Breast epithelium (tissue), 4 donors: ENCODE data around the gene DCDC1. TPM values are rescaled to one million over a fixed set of nuclear protein-coding genes. Genes with fewer than 3 reads are reported as not detected.

ENCODE experiments used
- DNase-seq, 2 donors: peaks; one replicate each; pipeline ENCODE4 v3.0.0-alpha.2; 2019; ENCODE audit warnings: low spot score in 2 of 2
- H3K27ac ChIP-seq, 2 donors: fragments of 200-600 bp; sonication (generic) in 1 of 2; one replicate each; pipeline ENCODE4 v1.5.1; 2016 to 2019; ENCODE audit warnings: mild to moderate bottlenecking in 1 of 2
- H3K27me3 ChIP-seq, 2 donors: fragments of 200-600 bp; sonication (generic) in 1 of 2; one replicate each; pipeline versions ENCODE4 v1.5.1 to v1.6.0; 2017 to 2019; ENCODE audit warnings: control low read depth in 1 of 2, mild to moderate bottlenecking in 1 of 2
- H3K36me3 ChIP-seq: fragments of 200-600 bp; one replicate; pipeline ENCODE4 v1.5.1; 2019
- H3K4me1 ChIP-seq, 2 donors: fragments of 200-600 bp; sonication (generic); one replicate each; pipeline ENCODE4 v1.5.1; 2016 to 2019; ENCODE audit warnings: control low read depth in 1 of 2
- H3K4me3 ChIP-seq, 3 donors: fragments of 200-600 bp; sonication (generic); 1 replicate in 2 of 3; 2 replicates in 1 of 3; pipeline ENCODE4 v1.5.1; 2016 to 2019; ENCODE audit warnings: mild to moderate bottlenecking in 3 of 3, moderate library complexity in 2 of 3
- H3K9me3 ChIP-seq, 2 donors: fragments of 200-600 bp; sonication (generic) in 1 of 2; one replicate each; pipeline ENCODE4 v1.5.1; 2016 to 2019; ENCODE audit warnings: control low read depth in 1 of 2
- CTCF ChIP-seq, 3 donors: fragments of 450-650 bp; IDR thresholded peaks; one replicate each; pipeline ENCODE4 v1.5.1; 2016 to 2017; ENCODE audit warnings: antibody characterized with exemption in 3 of 3, mild to moderate bottlenecking in 3 of 3, moderate library complexity in 3 of 3
- POLR2A ChIP-seq: fragments of 450-650 bp; IDR thresholded peaks from one replicate; pipeline ENCODE4 v1.6.1; 2016; ENCODE audit warnings: antibody characterized with exemption, mild to moderate bottlenecking, moderate library complexity
- POLR2AphosphoS5 ChIP-seq, 3 donors: sonication (generic); formaldehyde crosslinking; IDR thresholded peaks; one replicate each; pipeline ENCODE4 v1.6.1; 2017; ENCODE audit warnings: antibody characterized with exemption in 3 of 3
- intact Hi-C: fragments of 100-400 bp; cut with DNase I; formaldehyde crosslinking; loops from one replicate; pipeline ENCODE4 v1.15.1; 2023; ENCODE audit warnings: low total_unique reads
- total RNA-seq, 3 donors: library from RNA; depleted of rRNA; stranded (reverse); fragments of >200 nt; gene quantifications; one replicate each; pipeline ENCODE4 v1.1.0, GENCODE V29; 2016

The DCDC1 gene
- total RNA-seq, 3 donors from 2014 or later, result 0.32 to 5.6 (median 3.8) TPM

- Histone ChIP-seq H3K36me3 (no peaks in the 10 kb centered on the region), H3K4me3 (no peak overlapping the region), H3K27ac (no peak overlapping the region), H3K27me3 (no peaks in the 10 kb centered on the region), H3K9me3 (peaks cover 0 to 8% of the 10 kb centered on the region in 2 donors), H3K4me1 (no peaks in the 10 kb centered on the region)
- TF ChIP-seq CTCF (IDR thresholded peaks at IDR 0.05) (no peak), POLR2A (no peak), POLR2AphosphoS5 (IDR thresholded peaks at IDR 0.05) (no peak)
- intact Hi-C loops, result no loop called here
- DNase-seq, result no peak
These were observed 31.7 kb downstream of the DCDC1 start for GRCh38 chr11:31337806-31338205.

GRCh38 chr11:31328697-31329096 lies 40.8 kb downstream of the DCDC1 start:
- Histone ChIP-seq H3K9me3 (no peaks in the 10 kb centered on the region), H3K4me1 (no peaks in the 10 kb centered on the region), H3K4me3 (no peak overlapping the region), H3K36me3 (no peaks in the 10 kb centered on the region), H3K27ac (no peak overlapping the region), H3K27me3 (no peaks in the 10 kb centered on the region)
- TF ChIP-seq POLR2A (no peak), CTCF (IDR thresholded peaks at IDR 0.05) (no peak), POLR2AphosphoS5 (IDR thresholded peaks at IDR 0.05) (no peak)
- intact Hi-C loops, result no loop called here
- DNase-seq, result no peak

DNA sequence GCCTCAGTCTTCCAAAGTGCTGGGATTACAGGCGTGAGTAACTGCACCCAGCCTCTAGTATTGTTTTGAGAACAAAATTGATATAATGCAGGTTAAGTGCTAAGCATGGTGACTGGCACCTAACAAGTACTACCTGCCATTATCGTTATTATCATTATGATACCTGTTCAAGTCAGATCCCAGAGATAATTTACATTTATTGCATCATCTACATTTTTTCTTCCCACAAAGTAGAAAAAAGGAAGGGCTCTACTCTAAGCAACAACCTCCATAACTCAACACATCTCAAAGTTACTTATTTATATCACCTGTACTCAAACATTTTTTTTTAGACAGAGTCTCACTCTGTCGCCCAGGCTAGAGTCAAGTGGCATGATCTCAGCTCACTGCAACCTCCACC lies 42.1 kb downstream of the DCDC1 start:
- no peak for TF ChIP-seq POLR2A
- TF ChIP-seq CTCF (IDR thresholded peaks at IDR 0.05), result no peak
- no peak for TF ChIP-seq POLR2AphosphoS5 (IDR thresholded peaks at IDR 0.05)
- no peaks in the 10 kb centered on the region for H3K36me3 ChIP-seq
- H3K4me1 ChIP-seq, result no peaks in the 10 kb centered on the region
- intact Hi-C loops, result no loop called here
- no peak overlapping the region for H3K4me3 ChIP-seq
- H3K9me3 ChIP-seq, result no peaks in the 10 kb centered on the region
- DNase-seq, result no peak
- no peaks in the 10 kb centered on the region for H3K27me3 ChIP-seq
- H3K27ac ChIP-seq, result no peak overlapping the region

DNA sequence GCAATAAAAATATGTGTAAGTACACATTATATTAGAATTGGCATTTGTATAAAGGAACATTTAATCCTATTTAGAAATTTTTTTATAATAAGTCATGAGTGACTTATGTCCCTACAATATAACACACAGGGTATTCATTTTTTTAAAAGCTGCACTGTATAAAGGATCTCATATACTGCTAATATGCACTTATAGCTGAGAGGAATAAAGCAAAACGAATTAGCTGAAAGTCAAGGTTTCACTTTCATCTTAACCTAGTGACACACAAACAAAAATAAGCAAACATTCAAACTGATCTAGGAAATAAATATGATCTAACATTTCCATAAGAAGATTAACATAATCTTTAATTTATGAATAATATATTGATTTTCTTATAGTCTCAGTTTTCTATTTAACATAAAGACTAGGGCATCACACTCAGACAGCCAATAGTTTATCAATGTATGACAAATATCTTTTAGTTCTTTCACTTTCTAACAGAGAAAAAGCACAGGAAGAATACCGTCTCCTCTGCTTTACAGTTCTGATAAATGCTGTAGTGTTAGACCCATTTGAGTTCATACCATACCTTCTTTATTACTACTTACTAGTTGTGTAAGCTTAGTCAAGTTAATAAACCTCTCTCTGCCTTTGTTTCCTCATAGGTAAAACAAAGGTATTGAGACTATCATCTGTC lies 42.9 kb downstream of the DCDC1 start:
- no peak for DNase-seq
- no peak overlapping the region for H3K27ac ChIP-seq
- H3K36me3 ChIP-seq, result no peaks in the 10 kb centered on the region
- H3K27me3 ChIP-seq, result no peaks in the 10 kb centered on the region
- TF ChIP-seq POLR2AphosphoS5 (IDR thresholded peaks at IDR 0.05), result no peak
- TF ChIP-seq CTCF (IDR thresholded peaks at IDR 0.05), result no peak
- TF ChIP-seq POLR2A, result no peak
- H3K9me3 ChIP-seq, result no peaks in the 10 kb centered on the region
- no peaks in the 10 kb centered on the region for H3K4me1 ChIP-seq
- no peak overlapping the region for H3K4me3 ChIP-seq
- intact Hi-C loops, result no loop called here

GRCh38 chr11:31325160-31325559 lies 44.4 kb downstream of the DCDC1 start:
- Histone ChIP-seq H3K4me1 (no peaks in the 10 kb centered on the region), H3K36me3 (no peaks in the 10 kb centered on the region), H3K27me3 (no peaks in the 10 kb centered on the region), H3K27ac (no peak overlapping the region), H3K4me3 (no peak overlapping the region), H3K9me3 (no peaks in the 10 kb centered on the region)
- DNase-seq, result no peak
- TF ChIP-seq POLR2AphosphoS5 (IDR thresholded peaks at IDR 0.05), result no peak
- intact Hi-C loops, result no loop called here
